Testis (tissue), 2 donors: ENCODE data around the gene ASB2.

Experiments
- POLR2A ChIP-seq: fragments of 450-650 bp; IDR thresholded peaks from one replicate; pipeline ENCODE4 v1.6.1; 2017; ENCODE audit warnings: antibody characterized with exemption, mild to moderate bottlenecking, moderate library complexity
- TF ChIP-seq, protein P1 (sequence below), 3 experiments: fragments of 450-650 bp in 2 of 3; fragments of 200-600 bp in 1 of 3; sonication (generic) in 1 of 3; IDR thresholded peaks; one replicate each; pipeline ENCODE4 v1.5.1; 2016 to 2019; ENCODE audit warnings: antibody characterized with exemption in 3 of 3, mild to moderate bottlenecking in 2 of 3, moderate library complexity in 1 of 3

DNA sequence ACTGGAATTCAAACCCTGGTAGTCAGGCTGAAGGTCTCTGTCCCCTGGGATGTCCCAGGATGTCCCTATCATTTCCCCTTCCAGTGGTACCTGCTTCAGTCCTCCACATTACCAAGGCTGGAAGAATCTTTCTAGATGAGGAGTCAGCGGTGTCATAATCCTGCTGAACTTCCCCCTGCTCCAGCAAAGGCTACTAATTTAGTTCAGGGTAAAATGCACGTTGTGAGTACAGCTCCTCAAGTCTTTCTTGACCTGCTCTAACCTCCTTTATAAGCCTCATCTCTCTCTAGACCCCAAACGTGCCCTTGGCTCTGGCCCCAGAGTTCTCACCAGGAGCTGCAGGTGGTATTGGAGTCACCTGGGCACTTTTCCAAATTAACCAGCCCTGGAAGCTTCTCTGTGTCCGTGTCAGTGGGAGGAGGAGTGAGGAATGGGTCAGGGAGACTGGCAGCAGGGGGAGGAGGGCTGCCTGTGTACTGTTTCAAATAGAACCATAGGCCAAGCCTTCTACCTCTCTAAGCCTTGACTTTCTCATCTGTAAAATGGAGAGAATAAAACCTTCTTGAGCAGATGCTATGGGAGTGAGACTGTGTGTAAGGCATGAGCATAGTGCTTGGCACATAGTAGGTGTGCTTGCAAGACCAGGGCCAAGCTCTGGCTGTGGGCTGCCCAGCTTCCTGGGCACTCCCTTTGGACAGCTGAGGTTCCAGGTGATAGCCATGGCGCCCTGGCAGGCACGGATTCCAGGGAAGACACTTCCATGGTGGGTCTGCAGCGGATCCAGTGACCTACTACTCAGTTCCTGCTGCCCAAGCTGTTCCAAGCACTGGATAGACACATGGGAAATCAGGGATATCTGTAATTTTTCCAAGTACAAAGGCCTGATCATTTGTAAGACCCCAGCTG lies 24.5 kb downstream of the ASB2 start:
- TF ChIP-seq, protein P1, sequence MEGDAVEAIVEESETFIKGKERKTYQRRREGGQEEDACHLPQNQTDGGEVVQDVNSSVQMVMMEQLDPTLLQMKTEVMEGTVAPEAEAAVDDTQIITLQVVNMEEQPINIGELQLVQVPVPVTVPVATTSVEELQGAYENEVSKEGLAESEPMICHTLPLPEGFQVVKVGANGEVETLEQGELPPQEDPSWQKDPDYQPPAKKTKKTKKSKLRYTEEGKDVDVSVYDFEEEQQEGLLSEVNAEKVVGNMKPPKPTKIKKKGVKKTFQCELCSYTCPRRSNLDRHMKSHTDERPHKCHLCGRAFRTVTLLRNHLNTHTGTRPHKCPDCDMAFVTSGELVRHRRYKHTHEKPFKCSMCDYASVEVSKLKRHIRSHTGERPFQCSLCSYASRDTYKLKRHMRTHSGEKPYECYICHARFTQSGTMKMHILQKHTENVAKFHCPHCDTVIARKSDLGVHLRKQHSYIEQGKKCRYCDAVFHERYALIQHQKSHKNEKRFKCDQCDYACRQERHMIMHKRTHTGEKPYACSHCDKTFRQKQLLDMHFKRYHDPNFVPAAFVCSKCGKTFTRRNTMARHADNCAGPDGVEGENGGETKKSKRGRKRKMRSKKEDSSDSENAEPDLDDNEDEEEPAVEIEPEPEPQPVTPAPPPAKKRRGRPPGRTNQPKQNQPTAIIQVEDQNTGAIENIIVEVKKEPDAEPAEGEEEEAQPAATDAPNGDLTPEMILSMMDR (IDR thresholded peaks at IDR 0.05), result no peak
- TF ChIP-seq POLR2A, result no peak
